Ascending aorta (tissue), 2 donors: ENCODE data around the gene IGSF5. TPM values are rescaled to one million over a fixed set of nuclear protein-coding genes. Genes with fewer than 3 reads are reported as not detected.
"Not testable (repeated sequence)": the region's sequence is repeated elsewhere in the genome, so short reads cannot be mapped to it uniquely, and the experiment has no call there.

Experiments
- DNase-seq, 2 donors: peaks; one replicate each; pipeline ENCODE4 v3.0.0-alpha.2; 2019; ENCODE audit warnings: low spot score in 2 of 2
- H3K27ac ChIP-seq, 2 donors: fragments of 200-600 bp; sonication (generic); one replicate each; pipeline ENCODE4 v1.5.1; 2016 to 2017; ENCODE audit warnings: mild to moderate bottlenecking in 1 of 2
- H3K27me3 ChIP-seq: fragments of 200-600 bp; sonication (generic); one replicate; pipeline ENCODE4 v1.5.1; 2017
- H3K36me3 ChIP-seq, 2 donors: fragments of 200-600 bp; sonication (generic); one replicate each; pipeline ENCODE4 v1.5.1; 2016
- H3K4me1 ChIP-seq, 2 donors: fragments of 200-600 bp; sonication (generic); one replicate each; pipeline ENCODE4 v1.5.1; 2016 to 2017; ENCODE audit warnings: mild to moderate bottlenecking in 1 of 2
- H3K4me3 ChIP-seq, 2 donors: fragments of 200-600 bp; sonication (generic); one replicate each; pipeline ENCODE4 v1.5.1; 2016 to 2017; ENCODE audit warnings: mild to moderate bottlenecking in 1 of 2
- H3K9me3 ChIP-seq, 2 donors: fragments of 200-600 bp; sonication (generic); one replicate each; pipeline ENCODE4 v1.5.1; 2016
- CTCF ChIP-seq, 3 experiments: fragments of 200-600 bp in 2 of 3; fragments of 450-650 bp in 1 of 3; sonication (generic) in 2 of 3; IDR thresholded peaks; one replicate each; pipeline ENCODE4 v1.5.1; 2016 to 2019; ENCODE audit warnings: antibody characterized with exemption in 3 of 3, mild to moderate bottlenecking in 1 of 3, moderate library complexity in 1 of 3
- intact Hi-C: fragments of 100-400 bp; cut with DNase I; formaldehyde crosslinking; loops from one replicate; pipeline ENCODE4 v1.15.1; 2023
- total RNA-seq: library from RNA; depleted of rRNA; stranded (reverse); fragments of >200 nt; gene quantifications from one replicate; pipeline ENCODE4 v1.1.0, GENCODE V29; 2016

Gene IGSF5
- total RNA-seq, 1 donor from 2014 or later = not detected

GRCh38 chr21:39738566-39738965 lies 6.4 kb upstream of the IGSF5 start:
- H3K27me3 ChIP-seq = no peaks in the 10 kb centered on the region
- H3K9me3 ChIP-seq = no peaks in the 10 kb centered on the region
- H3K36me3 ChIP-seq = no peaks in the 10 kb centered on the region
- no peaks in the 10 kb centered on the region for H3K4me1 ChIP-seq
- DNase-seq = no peak
- TF ChIP-seq CTCF (IDR thresholded peaks at IDR 0.05) = no peak
- intact Hi-C loops = no loop called here
- H3K4me3 ChIP-seq = no peak overlapping the region
- no peak overlapping the region for H3K27ac ChIP-seq

GRCh38 chr21:39739531-39739930 lies 5.5 kb upstream of the IGSF5 start:
- H3K36me3 ChIP-seq, H3K27ac ChIP-seq, H3K9me3 ChIP-seq, H3K4me3 ChIP-seq, H3K4me1 ChIP-seq, H3K27me3 ChIP-seq, intact Hi-C loops: not testable (repeated sequence)
- peak in 1 of 2 donors; percentile 16 for DNase-seq

- H3K4me3 ChIP-seq, intact Hi-C loops, H3K27me3 ChIP-seq, H3K27ac ChIP-seq, DNase-seq, H3K9me3 ChIP-seq, H3K36me3 ChIP-seq, H3K4me1 ChIP-seq: not testable (repeated sequence)
These were observed 2.4 kb upstream of the IGSF5 start for GRCh38 chr21:39742561-39742960.

GRCh38 chr21:39745332-39745731 lies 349 bp downstream of the IGSF5 start:
- H3K27me3 ChIP-seq, H3K27ac ChIP-seq, H3K36me3 ChIP-seq, H3K4me1 ChIP-seq, H3K9me3 ChIP-seq, intact Hi-C loops, H3K4me3 ChIP-seq: not testable (repeated sequence)
- peak in 1 of 2 donors; percentile 21 for DNase-seq

- Histone ChIP-seq H3K27ac (no peak overlapping the region), H3K36me3 (no peaks in the 10 kb centered on the region), H3K27me3 (no peaks in the 10 kb centered on the region), H3K4me1 (no peaks in the 10 kb centered on the region), H3K4me3 (no peak overlapping the region), H3K9me3 (no peaks in the 10 kb centered on the region)
- intact Hi-C loops = no loop called here
- DNase-seq = peak in 1 of 2 donors; percentile 41
- TF ChIP-seq CTCF (IDR thresholded peaks at IDR 0.05) = no peak
These were observed 5.7 kb downstream of the IGSF5 start for GRCh38 chr21:39750670-39751069.

GRCh38 chr21:39754811-39755210 lies 9.8 kb downstream of the IGSF5 start:
- no peak for DNase-seq
- H3K4me3 ChIP-seq = no peak overlapping the region
- no peaks in the 10 kb centered on the region for H3K9me3 ChIP-seq
- H3K27ac ChIP-seq = no peak overlapping the region
- no peak for TF ChIP-seq CTCF (IDR thresholded peaks at IDR 0.05)
- H3K27me3 ChIP-seq = no peaks in the 10 kb centered on the region
- H3K4me1 ChIP-seq = no peaks in the 10 kb centered on the region
- intact Hi-C loops = no loop called here
- H3K36me3 ChIP-seq = no peaks in the 10 kb centered on the region

GRCh38 chr21:39756285-39756684 lies 11.3 kb downstream of the IGSF5 start:
- no peaks in the 10 kb centered on the region for H3K9me3 ChIP-seq
- TF ChIP-seq CTCF (IDR thresholded peaks at IDR 0.05) = no peak
- DNase-seq = no peak
- H3K4me3 ChIP-seq = no peak overlapping the region
- H3K27ac ChIP-seq = no peak overlapping the region
- no peaks in the 10 kb centered on the region for H3K4me1 ChIP-seq
- intact Hi-C loops = no loop called here
- H3K36me3 ChIP-seq = no peaks in the 10 kb centered on the region
- H3K27me3 ChIP-seq = no peaks in the 10 kb centered on the region
